Endometrial microvascular endothelial cells (primary cell): Measurements from ENCODE around the gene PROK1. TPM values are rescaled to one million over a fixed set of nuclear protein-coding genes. Genes with fewer than 3 reads are reported as not detected.

Experiments used
- in situ Hi-C: cut with HindIII; loops from 2 replicates; pipeline ENCODE4 v1.10.0; 2017; ENCODE audit warnings: low sequenced_read_pairs, low pct_unique_long_range_greater_than_20kb; ENCODE audit errors: inconsistent ontology term
- total RNA-seq: library from RNA; depleted of rRNA; stranded (reverse); fragments of >200 nt; gene quantifications from one replicate; pipeline ENCODE4 v1.2.3, GENCODE V29; 2015; ENCODE audit errors: inconsistent ontology term

Gene PROK1
- total RNA-seq, 1 donor from 2014 or later: not detected

DNA sequence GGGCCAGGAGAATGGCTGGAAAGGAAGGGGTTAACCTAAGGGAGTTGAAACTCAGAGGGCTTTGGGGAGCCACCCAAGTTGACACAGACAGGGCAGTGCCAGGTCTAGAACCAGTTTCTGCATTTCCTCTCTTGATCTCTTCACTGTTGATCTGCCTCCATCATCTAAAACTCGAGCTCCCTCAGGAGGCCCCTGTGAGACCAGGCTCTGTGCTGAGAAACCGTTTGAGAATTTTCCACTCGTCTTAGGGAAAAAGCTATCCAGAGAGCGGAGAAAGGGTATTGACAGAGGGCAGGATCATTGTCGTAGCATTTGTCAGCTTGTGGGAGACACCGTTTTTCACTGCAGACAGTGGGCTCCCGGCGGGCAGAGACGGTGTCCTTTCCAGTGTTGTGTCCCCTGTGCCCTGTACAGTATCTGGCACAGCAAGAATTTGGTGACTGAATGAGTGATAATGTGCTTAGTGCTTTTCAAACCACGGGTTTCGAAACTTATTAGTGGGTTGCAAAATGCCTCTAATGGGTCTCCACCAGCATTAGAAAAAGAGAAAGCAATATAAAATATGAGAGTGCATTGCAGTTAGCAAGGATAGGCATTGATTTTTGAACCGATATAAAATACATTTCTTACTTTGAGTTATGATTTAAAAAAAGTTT, 31.1 kb downstream of the PROK1 start:
- in situ Hi-C loops: no loop called here

DNA sequence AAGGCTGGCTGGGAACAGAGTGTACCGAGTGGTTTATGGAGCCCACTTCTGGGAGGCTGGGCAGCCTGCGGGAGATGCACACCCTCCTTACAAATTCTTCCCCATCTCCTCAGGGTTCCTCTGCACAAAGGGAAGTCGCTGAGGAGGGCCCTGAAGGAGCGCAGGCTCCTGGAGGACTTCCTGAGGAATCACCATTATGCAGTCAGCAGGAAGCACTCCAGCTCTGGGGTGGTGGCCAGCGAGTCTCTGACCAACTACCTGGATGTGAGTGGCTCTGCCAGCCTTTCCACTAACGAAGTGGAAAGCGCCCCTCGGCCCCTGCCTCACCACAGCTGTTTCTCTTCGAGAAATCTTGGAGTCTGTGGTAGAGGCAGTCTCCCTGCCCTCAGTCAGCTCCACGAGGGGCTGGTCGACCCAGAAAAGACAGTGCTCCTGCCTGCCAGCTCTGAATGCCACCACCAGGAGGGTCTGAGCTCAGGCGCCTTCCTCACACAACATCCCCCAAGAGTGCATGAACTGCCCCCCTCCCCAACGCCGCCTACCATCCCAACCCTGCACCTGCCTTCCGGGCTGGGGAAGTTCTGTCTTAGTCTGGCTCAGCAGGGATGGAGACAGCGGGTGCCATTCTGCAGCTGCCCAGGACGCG, 31.8 kb downstream of the PROK1 start:
- in situ Hi-C loops: no loop called here

DNA sequence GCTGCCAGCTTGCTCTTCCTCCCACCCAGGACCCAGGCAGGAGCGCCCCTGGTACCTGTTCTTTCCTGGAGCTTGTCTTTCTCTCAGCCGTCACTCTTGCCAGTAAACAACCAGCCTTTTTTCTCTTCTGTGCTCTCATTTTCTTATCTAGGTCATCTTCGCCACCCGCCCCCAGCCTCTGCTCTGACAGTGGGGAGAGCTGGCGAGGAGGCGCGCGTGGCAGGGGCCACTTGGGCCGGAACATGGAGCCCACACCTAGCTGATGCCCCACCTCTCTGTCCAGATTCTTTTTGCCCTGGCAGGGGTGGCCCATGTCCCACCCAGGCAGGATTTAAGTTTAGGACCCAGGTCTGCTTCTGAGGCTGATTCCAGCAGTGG, 32.3 kb downstream of the PROK1 start:
- in situ Hi-C loops: no loop called here

DNA sequence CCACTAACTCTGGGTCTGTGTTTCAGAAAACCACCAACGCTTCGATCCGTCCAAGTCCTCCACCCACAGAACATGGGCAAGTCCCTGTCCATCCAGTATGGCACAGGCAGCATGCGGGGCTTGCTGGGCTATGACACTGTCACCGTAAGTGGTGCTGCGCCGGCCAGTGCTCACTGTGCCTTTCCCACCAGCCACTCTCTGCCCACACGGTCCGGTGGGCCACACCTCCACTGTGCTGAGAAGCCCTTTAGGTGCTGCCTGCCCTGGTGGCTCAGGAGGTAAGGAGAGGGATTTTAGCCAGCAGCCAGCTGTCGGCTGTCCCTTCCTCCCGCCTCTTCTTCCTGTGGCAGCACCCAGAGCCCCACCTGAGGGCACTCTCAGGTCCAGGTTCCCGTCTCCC, 33.9 kb downstream of the PROK1 start:
- in situ Hi-C loops: no loop called here

DNA sequence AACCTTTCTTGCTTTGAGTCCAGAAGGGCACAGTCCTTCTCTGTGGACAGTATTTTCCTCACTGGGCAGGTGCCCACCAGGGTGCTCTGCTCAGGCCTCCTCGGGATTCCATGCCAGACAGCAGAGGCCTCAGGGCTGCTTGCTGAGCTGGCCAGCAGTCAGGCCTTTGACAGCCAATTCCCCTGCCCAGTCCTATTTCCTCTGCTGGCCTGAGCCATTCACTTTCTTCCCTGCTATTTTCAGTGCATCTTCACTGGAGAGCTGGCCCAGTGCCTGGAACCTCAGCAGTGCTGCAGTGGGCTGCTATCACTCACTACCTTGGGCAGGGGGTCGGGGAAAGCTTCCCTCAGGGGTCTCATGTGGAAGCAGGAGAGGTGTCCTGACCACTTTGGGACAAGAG, 34.8 kb downstream of the PROK1 start:
- in situ Hi-C loops: no loop called here

DNA sequence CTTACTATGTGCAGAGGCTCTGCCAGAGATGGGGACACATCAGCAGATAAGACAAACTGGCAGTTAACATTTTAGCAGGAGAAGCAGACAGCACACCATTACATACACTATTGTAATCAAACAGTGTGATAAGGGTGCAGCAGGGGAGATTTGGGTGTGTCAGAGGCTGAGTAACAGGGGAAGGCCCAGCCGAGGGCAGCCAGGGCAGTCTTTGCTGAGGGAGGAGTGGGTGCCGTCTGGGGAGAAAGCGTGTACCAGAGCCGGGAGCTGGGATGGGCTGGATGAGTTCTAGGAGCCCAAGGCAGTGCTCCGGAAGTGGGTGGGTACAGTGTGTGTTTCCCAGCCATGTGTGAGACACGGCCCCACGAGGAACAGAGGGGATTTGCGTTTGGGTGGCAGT, 36.8 kb downstream of the PROK1 start:
- in situ Hi-C loops: no loop called here

DNA sequence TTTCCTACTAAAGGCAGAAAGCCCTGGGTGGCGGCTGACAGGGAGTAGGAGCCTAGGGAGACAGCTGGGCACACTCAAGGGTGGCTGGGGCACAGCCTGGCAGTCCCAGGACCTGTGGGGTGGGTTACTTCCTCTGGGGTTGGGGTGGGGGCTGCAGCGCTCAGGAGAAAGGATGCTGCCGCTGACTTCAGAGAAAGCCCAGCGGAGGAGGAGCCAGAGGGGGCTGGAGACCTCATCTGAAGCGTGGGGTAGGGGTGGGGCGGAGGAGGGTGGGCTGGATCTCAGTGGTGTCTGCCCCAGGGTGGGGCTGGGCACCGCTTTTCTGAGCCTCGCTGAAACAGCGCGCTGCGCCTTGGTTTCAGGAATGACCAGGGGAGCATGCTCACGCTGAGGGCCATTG, 37.2 kb downstream of the PROK1 start:
- in situ Hi-C loops: no loop called here

DNA sequence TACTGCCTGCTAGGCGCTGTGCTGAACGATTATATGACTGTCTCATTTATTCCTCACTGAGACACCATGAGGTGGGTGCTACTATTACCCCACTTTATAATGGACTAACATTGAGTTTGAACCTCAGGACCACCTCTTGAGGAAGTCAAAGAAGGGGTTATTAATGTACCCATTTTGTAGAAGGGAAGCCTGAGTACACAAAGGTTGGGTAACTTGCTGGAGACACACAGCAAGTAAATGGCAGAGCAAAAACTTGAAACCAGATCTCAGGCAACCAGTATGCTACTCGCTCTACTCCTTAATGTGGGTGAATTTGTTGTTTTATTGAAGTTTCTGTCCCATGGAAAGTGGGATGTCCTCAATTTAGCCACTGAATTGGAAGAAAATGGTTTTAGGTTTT, 37.9 kb downstream of the PROK1 start:
- in situ Hi-C loops: no loop called here

DNA sequence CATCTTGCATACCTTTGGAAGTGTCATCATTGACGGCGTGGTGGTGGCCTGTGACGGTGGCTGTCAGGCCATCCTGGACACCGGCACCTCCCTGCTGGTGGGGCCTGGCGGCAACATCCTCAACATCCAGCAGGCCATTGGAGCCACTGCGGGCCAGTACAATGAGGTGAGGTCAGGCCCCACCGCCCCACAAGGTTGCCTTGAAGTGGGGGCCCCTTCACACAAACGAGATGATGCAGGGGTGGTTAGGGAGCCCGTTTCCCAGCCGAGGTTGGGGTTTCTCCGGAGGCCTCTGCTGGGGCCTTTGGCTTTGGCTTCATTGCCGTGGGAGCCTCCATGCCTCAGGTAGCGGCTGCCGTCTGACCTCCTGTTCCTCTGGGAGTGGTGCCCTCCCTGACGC, 38.5 kb downstream of the PROK1 start:
- in situ Hi-C loops: no loop called here

DNA sequence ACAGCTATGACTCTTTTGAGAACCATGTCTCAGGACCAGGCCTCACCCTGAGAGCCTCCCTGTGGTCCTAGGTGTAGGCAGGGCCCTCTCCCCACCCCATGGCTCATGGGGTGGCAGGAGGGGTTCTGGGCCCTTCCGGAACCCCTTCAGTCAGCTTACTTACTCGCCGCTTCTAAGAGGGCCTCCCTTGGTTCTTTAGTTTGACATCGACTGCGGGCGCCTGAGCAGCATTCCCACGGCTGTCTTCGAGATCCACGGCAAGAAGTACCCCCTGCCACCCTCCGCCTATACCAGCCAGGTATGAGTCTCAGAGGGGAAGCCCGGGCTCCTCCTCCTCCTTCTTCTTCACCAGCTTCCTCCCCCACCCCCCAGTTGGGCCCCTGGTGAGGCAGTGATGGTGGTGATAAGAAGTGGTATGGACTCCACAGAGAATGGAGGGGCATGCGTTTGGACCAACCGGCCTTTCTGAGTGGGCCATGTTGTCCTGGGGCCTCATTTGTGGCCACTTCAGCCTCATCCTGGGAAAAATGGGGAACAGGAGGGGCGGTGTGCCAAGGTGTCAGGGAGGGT, 39.1 kb downstream of the PROK1 start:
- in situ Hi-C loops: no loop called here

DNA sequence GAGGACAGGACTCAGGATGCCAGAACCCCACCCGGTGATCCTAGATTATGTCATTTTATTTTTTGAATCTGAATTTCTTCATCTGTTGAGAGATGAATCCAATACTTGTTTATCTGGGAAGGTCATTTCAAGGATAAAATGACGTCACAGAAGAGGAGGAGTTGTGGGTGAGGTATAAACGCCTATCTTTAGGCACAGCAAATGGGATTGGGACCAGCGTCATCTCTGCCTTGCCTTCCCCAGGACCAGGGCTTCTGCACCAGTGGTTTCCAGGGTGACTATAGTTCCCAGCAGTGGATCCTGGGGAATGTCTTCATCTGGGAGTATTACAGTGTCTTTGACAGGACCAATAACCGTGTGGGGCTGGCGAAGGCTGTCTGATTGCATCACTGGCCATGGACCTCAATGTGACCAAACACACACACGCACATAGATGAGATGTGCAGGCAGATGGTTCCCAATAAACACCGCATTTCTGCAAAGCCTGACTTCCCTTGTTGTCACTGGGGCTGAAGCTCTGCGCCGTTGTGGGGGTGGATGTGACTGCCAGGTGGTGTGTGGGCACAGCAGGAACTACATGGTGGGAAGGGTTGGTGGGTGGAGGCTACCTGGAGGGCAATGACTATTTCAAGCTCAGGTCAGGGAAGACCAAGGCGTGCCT, 40.0 kb downstream of the PROK1 start:
- in situ Hi-C loops: no loop called here

DNA sequence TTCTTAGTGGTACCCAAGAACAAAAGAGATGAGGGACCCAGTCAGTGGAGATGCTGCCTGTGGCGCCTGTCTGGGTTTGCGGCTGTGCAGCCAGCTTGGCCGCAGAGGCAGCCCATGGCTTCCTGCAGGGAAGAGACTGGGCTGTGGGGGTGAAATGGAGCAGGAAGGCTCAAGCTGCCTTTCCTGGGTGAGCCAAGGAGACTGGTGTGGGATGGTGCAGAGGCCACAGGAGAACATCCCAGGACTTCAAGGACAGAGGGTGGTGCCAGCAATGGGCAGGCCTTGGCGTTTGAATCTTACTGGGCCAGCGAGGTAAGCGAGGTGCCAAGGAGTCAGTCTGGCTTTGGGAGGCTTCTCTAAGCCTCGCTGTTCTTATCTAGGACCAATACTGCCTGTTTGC, 41.6 kb downstream of the PROK1 start:
- in situ Hi-C loops: no loop called here

DNA sequence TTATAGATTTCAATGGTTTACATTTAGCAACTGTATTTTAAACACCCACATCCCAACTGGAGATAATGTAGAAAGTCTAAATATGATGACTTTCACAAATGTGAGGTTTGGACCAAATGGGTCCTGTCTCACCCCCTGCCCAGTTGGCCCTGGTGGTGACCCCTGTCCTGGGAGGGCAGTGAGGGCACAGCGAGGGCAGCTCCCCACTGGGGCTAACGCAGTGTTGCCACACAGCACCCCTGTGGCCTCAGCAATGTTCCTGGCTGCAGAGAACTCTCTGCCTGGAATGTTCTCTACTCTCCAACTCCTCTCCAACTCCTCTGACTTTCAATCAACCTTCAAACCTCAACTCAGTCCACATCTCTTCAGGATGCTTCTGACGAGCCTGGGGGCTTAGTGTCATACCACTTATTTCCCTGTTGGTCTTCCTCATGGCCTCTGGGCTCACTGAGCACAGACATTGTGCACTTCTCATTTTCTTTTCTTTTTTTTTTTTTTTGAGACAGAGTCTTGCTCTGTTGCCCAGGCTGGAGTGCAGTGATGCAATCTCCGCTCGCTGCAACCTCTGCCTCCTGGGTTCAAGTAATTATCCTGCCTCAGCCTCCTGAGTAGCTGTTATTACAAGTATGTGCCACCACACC, 42.2 kb downstream of the PROK1 start:
- in situ Hi-C loops: no loop called here

DNA sequence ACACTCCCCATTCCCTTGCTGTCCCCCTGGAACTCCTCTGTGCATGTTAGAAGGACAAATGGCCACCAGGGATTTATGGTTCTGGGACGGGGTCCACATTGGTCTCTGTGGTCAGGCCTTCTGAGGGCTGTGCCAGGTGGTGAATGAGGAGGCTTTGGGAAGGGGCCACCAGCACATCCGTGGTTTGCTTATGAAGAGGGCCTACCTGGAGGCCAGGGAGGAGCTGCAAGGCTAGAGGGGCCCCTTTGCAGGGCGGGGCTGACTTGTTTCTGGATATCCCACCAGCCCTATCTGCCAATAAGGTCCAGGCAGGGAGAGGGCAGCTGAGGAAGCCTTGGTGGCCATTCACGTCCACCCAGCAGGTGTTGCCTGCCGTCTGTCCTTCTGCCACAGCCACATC, 43.1 kb downstream of the PROK1 start:
- in situ Hi-C loops: no loop called here

DNA sequence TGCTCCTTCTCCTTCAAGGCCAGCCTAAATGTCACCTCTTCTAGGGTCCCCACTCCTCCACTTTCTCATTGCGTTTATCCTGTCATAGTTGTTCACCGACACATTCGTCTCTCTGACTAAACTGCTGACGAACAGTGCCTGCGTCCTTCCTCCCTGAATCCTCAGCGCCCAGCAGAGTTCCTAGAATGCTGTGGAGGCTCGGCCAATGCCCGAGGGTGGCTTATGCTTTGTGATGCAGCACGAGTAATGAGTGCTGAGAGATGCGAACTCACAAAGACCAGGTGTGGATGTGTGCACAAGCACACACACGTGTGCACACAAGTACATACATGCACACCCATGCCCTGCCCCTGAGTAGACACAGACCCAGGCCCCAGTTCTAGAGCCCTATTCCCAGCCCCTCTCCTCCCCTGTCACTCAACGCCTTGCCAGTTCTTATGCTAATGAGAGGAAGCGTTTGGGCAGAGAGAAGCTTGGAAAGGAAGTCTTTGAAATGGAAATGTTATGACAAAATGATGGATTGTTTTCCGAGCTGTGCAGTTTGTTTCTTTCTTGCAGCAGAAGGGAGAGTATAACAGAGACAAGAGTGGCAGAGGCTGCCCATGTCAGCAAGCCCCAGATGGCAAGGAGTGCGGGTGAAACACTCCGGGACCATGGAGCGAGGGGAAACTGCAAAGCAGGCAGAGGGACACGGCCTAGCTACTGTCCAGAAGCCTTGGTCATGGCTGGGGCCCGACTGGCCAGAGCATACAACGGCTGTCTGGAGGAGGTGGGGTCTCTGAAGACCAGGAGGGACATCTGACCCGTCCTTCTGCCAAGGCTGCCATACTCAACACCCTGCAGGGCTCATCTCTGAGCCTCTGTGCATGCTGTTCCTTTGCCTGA, 43.8 kb downstream of the PROK1 start:
- in situ Hi-C loops: no loop called here

DNA sequence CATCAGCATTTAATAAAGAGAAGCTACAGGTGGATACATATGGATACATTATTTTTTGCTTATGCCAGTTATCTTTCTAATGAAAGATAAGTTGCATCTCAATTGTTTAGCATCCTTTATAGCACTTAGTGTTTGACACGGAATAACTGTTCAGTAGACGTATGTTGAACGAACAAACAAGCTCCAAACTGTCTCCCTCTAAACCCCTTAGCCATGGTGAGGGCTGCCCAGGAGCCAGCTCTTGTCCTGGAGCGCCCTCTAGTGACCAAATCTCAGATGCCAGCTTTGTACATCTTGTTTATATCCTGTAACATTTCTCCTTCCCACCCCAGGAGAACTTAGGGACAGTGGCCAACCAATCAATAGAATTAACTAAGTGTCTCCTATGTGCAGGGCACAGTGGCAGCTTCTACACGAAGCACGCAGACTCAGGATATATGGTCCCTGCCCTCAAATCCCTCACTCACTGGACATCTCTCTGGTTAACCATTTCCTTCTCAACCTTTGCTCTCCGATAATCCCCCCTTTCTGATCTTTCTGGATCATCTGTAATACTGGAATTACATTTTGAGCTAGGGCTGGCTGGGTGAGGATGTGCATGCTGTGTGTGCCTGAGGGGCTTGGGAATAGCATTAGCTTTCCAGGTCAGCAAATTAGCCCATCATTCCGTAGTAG, 45.1 kb downstream of the PROK1 start:
- in situ Hi-C loops: no loop called here

DNA sequence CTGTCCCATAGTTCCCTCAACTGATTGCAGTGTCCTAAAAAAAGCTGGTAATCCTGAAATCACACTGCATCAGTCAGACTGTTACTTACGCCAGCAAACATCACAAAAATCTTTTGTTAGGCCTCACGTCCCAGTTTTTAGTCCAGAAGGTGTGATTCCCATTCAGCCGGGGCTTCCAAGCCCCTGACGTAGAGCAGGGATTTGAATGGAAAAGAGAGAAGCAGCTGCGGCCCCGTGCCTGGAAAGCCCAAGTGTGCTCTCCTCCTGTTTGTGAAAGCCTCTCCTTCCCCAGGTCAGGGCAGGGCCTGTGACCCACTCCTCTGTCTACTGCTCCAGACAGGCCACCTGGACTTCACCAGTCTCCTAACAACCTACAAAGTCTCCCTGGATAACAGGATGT, 47.3 kb downstream of the PROK1 start:
- in situ Hi-C loops: no loop called here

DNA sequence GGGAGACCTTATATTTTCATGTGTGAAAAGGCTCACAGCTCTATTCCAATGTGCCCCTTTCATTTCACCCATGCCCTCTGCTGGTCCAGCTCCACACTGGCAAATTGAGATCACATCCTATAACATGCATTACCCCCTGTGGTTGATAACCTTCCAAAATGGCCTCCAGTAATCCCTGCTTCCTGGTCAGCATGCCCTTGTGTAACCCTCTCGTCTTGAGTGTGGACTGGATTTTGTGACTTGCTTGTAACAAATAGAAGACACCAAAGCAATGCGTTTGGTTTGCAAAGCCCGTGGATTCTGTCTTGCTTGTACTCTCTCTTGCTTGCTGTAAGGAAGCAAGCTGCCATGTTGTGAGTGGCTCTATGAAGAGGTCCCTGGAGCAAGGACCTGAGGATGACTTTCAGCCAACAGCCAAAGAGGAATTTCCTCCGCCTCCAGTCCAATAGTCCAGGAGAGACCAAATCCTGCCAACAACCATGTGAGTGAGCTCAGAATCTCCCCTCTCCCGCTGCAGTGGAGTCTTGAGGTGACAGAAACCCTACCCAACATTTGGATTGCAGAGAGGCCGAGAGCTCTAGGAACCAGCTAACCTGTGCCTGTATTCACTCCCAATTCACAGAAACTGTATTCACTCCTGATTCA, 50.7 kb downstream of the PROK1 start:
- in situ Hi-C loops: no loop called here
